ENCODE measurements around the gene MAP2K2. TPM values are rescaled to one million over a fixed set of nuclear protein-coding genes. Genes with fewer than 3 reads are reported as not detected.
A peak's percentile ranks its signal among the peaks of the same experiment; 100 is the strongest.

MAP2K2 gene
- total RNA-seq, 2 donors from 2014 or later: 51.2 to 71.8 TPM

DNA sequence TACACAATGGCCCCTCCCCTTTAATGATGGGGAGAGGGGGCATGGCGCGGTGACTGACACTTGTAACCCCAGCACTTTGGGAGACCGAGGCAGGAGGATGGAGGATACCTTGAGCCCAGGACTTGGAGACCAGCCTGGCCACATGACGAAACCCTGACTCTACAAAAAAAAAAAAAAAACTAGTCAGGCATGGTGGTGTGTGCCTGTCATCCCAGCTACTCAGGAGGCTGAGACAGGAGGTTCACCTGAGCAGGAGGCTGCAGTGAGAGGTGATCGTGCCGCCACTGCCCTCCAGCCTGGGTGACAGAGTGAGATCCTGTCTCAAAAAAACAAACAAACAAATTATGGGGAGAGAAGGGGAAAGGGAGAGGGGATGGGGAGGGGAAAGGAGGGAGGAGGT is 43.4 kb downstream of the MAP2K2 start:
- DNase-seq (ENCODE audit: low spot score) (no peak), ATAC-seq (ENCODE audit: insufficient number of reproducible peaks, low FRiP score, low read depth) (no peak)
- TF ChIP-seq, protein P1, sequence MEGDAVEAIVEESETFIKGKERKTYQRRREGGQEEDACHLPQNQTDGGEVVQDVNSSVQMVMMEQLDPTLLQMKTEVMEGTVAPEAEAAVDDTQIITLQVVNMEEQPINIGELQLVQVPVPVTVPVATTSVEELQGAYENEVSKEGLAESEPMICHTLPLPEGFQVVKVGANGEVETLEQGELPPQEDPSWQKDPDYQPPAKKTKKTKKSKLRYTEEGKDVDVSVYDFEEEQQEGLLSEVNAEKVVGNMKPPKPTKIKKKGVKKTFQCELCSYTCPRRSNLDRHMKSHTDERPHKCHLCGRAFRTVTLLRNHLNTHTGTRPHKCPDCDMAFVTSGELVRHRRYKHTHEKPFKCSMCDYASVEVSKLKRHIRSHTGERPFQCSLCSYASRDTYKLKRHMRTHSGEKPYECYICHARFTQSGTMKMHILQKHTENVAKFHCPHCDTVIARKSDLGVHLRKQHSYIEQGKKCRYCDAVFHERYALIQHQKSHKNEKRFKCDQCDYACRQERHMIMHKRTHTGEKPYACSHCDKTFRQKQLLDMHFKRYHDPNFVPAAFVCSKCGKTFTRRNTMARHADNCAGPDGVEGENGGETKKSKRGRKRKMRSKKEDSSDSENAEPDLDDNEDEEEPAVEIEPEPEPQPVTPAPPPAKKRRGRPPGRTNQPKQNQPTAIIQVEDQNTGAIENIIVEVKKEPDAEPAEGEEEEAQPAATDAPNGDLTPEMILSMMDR (IDR thresholded peaks at IDR 0.05): no peak
- no peaks in the 10 kb centered on the region for H3K27me3 ChIP-seq (replicated peaks; ENCODE audit: insufficient read depth)
- H3K9me3 ChIP-seq: no peaks in the 10 kb centered on the region
- H3K36me3 ChIP-seq: no peaks in the 10 kb centered on the region
- no peak overlapping the region for H3K4me3 ChIP-seq
- no peak overlapping the region for H3K27ac ChIP-seq
- H3K4me1 ChIP-seq (ENCODE audit: control insufficient read depth in 1 of 2, low read depth in 2 of 2): peaks cover 5 to 12% of the 10 kb centered on the region in 2 donors

DNA sequence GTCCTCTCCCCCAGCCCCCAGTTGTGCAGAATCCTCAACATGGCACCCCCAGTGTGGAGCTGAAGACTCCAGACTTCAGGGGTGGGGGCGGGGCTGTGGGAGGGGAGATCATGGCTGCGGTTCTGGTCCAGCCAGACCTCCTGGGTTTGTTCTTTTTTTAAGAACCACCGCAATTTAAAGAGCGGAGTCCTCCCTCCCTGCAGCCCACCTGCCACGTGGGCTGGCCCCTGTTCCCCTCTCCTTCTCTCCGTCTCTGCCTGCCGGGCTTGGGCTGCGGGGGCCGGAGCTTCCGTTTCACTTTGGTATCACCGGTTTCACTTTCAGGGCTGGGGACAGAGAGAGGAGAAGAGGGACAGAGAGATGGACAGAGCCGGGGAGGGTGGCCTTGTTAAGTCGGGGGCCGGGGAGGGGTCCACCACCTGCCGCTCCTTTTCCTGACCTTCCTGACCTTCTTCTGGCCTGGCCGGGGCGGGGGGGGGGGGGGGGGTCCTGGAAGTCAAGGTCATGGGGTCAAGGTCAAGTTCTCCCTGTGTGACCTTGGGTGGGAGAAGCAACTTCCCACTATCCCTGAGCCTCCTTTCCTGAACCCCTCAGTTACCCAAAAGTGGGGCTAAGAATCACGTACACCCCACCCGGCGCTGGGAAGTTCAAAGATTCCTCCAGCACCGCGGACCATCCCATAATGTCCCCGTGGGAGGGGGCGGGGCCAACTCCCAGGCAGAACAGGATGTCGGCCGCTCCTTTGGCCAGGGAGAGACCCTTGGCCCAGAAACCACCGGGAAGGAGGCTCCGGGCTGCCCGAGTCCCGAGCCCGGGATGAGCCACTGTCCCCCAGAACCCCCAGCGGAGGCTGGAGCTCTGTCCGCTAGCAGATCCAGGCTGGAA is 45.9 kb downstream of the MAP2K2 start:
- H3K4me3 ChIP-seq: peak overlapping the region; percentile 75
- no peaks in the 10 kb centered on the region for H3K36me3 ChIP-seq
- peak overlapping the region in 1 of 2 donors; percentile 32 for H3K27ac ChIP-seq
- H3K4me1 ChIP-seq (ENCODE audit: control insufficient read depth in 1 of 2, low read depth in 2 of 2): peaks cover 5 to 6% of the 10 kb centered on the region in 2 donors
- DNase-seq (ENCODE audit: low spot score) (no peak), ATAC-seq (ENCODE audit: insufficient number of reproducible peaks, low FRiP score, low read depth) (no peak)
- no peaks in the 10 kb centered on the region for H3K9me3 ChIP-seq
- TF ChIP-seq, protein P1 (IDR thresholded peaks at IDR 0.05): no peak
- no peaks in the 10 kb centered on the region for H3K27me3 ChIP-seq (replicated peaks; ENCODE audit: insufficient read depth)

DNA sequence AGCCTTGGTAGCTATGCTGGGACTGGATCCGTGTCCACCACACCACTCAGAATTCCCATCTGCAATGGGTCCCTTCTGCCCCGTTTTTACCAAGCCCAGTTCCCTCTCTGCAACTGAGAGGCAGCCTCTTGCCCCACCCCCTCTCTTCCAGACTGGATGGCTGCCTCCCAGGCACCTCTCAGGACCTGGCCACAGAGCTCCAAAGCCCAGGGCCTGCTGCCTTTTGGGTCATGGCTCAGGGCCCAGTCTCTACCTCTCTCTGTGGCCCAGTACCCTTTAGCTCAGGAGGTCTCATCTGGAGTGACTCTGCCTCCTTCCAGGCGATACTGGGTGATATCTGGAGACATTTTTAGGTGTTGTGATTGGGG is 46.9 kb downstream of the MAP2K2 start:
- ATAC-seq (ENCODE audit: insufficient number of reproducible peaks, low FRiP score, low read depth) (no peak), DNase-seq (ENCODE audit: low spot score) (no peak)
- H3K4me1 ChIP-seq (ENCODE audit: control insufficient read depth in 1 of 2, low read depth in 2 of 2): peaks cover 5 to 6% of the 10 kb centered on the region in 2 donors
- no peaks in the 10 kb centered on the region for H3K9me3 ChIP-seq
- no peaks in the 10 kb centered on the region for H3K27me3 ChIP-seq (replicated peaks; ENCODE audit: insufficient read depth)
- H3K4me3 ChIP-seq: no peak overlapping the region
- H3K36me3 ChIP-seq: no peaks in the 10 kb centered on the region
- H3K27ac ChIP-seq: no peak overlapping the region
- TF ChIP-seq, protein P1 (IDR thresholded peaks at IDR 0.05): no peak

DNA sequence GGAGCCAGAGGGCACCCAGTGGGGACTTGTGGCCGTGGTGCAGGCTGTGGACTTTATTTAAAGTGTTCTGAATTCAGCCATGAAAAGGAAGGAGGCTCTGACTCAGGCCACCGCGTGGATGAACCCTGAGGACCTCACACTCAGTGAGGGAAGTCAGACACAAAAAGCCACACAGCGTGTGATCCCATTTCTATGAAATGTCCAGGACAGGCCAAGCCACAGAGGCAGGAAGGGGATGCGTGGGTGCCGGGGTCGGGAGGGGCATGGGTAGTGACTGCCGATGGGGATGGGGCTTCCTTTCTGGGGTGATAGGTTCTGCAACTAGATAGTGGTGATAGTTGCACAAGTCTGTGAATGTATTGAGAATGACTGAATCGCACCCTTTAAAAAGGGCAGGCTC is 48.5 kb downstream of the MAP2K2 start:
- ATAC-seq (ENCODE audit: insufficient number of reproducible peaks, low FRiP score, low read depth): no peak
- TF ChIP-seq, protein P1 (IDR thresholded peaks at IDR 0.05): no peak
- H3K27ac ChIP-seq: no peak overlapping the region
- no peak for DNase-seq (ENCODE audit: low spot score)
- no peaks in the 10 kb centered on the region for H3K27me3 ChIP-seq (replicated peaks; ENCODE audit: insufficient read depth)
- peaks cover 5 to 6% of the 10 kb centered on the region in 2 donors for H3K4me1 ChIP-seq (ENCODE audit: control insufficient read depth in 1 of 2, low read depth in 2 of 2)
- H3K36me3 ChIP-seq: no peaks in the 10 kb centered on the region
- H3K4me3 ChIP-seq: no peak overlapping the region
- no peaks in the 10 kb centered on the region for H3K9me3 ChIP-seq

DNA sequence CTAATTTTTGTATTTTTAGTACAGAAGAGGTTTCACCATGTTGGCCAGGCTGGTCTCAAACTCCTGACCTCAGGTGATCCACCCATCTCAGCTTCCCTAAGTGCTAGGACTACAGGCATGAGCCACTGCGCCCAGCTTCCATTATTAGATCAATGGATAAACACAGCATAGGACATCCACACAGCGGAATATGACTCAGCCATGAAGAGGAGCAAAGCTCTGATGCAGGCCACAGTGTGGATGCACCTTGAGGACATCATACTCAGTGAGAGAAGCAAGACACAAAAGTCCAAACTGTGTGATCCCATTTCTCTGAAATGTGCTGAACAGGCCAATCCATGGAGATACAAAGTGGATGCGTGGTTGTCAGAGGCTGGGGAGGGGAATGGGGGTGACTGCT is 52.3 kb downstream of the MAP2K2 start:
- no peak overlapping the region for H3K4me3 ChIP-seq
- ATAC-seq (ENCODE audit: insufficient number of reproducible peaks, low FRiP score, low read depth): no peak
- H3K36me3 ChIP-seq: no peaks in the 10 kb centered on the region
- H3K9me3 ChIP-seq: no peaks in the 10 kb centered on the region
- no peak for DNase-seq (ENCODE audit: low spot score)
- H3K27ac ChIP-seq: no peak overlapping the region
- TF ChIP-seq, protein P1 (IDR thresholded peaks at IDR 0.05): no peak
- peaks cover 4 to 7% of the 10 kb centered on the region in 2 donors for H3K4me1 ChIP-seq (ENCODE audit: control insufficient read depth in 1 of 2, low read depth in 2 of 2)
- no peaks in the 10 kb centered on the region for H3K27me3 ChIP-seq (replicated peaks; ENCODE audit: insufficient read depth)
